HG03442 (cell line): ENCODE measurements around the gene BANK1.
"Not testable (repeated sequence)": the region's sequence is repeated elsewhere in the genome, so short reads cannot be mapped to it uniquely, and the experiment has no call there.

Experiments
- ATAC-seq: cut with Tn5 transposase; IDR thresholded peaks from one replicate; pipeline ENCODE4 v1.9.1; 2021; ENCODE audit warnings: mild to moderate bottlenecking, moderate library complexity; ENCODE audit not compliant: unreplicated experiment

The BANK1 gene

DNA sequence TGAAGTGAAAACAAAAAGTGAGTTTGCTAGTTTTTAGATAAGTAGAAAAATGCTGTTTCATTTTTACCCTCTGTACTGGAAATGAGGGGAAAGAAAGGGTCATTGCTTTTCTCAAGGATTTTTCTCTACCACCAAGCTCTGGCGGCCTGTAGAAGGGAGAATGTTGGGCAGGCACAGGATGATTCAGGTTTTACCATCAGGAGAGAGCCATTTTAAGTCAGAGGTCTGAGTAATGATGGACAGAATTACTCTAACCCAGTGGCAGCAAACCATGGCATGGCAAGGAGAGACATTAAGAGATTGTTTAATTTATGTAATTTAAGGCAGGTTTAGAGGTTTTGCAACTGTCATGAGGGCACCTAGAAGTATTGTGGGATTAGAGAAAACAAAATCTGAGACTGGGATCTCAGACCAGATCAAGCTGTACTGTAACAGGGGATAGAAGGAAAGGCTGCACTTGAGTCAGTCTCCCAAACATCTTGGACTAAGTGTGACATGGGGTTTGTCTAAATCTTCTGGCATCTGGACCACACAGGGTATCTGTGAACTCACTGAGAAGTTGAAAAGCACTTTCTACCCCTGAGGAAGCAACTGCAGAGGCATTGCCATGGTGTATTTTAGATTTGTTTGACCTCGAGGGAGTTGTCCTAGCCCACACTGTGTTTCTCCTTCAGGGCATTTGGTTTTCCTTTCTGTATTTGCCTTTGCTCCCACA, 81.6 kb downstream of the BANK1 start:
- ATAC-seq: no peak

- no peak for ATAC-seq
Measured at GRCh38 chr4:101885574-101885973, 95.0 kb downstream of the BANK1 start.

GRCh38 chr4:101886826-101887225, 96.3 kb downstream of the BANK1 start:
- no peak for ATAC-seq

DNA sequence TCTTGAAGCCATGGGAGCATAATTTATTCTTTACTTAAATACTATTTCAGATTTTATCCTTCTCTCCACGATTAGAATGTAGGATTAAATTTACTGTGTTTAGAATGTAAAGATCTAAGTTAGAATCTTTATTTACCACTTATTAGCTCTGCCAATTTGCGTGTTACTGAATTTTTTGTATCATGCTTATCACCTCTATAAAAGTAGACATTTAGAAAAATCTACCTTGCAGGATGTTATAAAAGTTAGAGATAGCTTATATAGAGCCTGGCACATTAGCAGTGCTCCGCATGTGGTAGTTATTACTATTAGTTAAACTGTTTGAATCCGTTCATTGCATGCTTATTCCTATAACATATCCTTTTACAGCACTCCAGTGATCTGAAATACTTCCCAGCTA, 97.9 kb downstream of the BANK1 start:
- ATAC-seq: no peak

GRCh38 chr4:101905527-101905926, 115.0 kb downstream of the BANK1 start:
- not testable (repeated sequence) for ATAC-seq

- no peak for ATAC-seq
Measured at GRCh38 chr4:101910786-101911373, 120.3 kb downstream of the BANK1 start.

DNA sequence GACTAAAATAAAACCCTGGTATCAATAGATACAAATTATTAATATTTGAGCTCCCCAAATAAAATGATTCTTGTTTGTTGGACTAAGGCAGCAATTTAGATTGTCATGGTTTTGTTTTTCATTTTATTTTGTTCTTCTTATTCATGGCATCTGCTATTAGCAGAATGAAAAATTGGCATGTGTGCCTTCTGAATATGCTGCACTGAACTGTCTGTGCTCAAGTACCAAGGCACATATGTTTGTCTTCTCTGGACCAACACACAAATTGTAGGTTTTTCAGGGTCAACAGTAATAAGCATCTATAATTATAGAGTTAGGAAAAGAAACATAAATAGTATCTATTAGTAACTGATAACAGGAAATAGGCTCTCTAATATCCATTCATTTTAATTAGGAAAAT, 121.1 kb downstream of the BANK1 start:
- no peak for ATAC-seq

DNA sequence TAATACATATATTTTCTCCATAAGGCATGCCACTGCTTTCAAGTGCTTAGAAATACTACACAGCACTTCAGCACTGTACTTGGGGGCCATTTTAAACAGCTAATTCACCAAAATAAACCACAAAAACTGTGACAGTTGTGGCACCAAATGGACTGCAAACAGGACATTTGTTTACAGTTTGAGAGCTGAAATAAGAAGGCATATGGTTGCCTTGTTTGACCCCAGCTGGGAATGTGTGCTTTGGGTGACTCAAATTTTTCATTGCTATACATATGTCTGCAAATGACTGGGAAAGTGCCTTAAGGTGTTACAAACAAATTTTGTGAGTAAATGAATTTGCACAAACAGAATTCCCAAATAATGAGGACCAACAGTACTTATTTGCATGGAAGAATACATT, 124.2 kb downstream of the BANK1 start:
- ATAC-seq: no peak

DNA sequence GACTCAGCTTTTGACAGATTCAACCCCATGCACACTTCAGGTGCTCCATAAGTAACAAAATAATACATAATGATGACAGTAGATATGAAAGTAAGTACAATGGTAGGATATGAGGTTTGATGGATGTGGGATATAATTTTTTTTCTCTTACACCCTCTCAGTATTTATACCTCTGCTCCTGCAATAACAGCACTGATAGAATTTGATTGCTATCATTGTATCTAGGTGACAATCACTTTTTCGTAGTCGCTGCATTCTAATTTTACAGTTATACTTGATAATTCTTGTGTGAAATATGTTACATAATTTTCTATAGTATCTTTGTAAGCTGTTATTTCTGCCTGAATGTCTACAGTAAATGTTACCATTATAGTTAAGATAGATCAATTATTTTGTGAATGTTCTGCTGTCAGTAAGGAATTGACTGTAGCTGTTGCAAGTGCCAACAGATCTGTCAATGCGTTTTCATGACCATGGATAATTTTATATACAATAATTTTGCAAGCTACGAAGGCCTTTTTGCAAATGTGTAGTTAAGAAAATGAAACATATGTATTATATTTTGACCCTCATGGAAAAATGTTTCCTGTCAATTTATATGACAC, 128.9 kb downstream of the BANK1 start:
- ATAC-seq: no peak

- ATAC-seq: no peak
Measured at GRCh38 chr4:101921370-101921769, 130.8 kb downstream of the BANK1 start.

- no peak for ATAC-seq
Measured at GRCh38 chr4:101931619-101932018, 141.1 kb downstream of the BANK1 start.

DNA sequence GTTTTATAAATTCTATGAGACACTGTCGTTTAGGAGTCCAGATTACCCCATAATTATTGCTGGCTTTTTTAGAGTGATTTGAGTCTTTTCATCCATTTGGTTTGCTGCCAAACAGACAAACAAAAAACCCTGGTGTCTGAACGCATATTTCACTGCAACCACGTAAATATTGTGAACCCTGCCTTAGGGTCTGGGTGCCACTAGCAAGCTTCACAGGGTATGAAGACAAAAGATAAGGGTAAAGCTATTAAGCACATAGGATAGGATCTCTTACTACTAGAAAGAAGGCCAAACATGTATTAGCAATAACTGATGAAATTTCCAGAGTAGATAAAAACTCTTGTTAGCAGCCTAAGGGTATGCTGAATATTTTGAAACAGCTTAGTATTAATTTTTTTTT, 143.3 kb downstream of the BANK1 start:
- ATAC-seq: no peak

GRCh38 chr4:101938836-101939235, 148.3 kb downstream of the BANK1 start:
- ATAC-seq: no peak

- no peak for ATAC-seq
Measured at GRCh38 chr4:101941816-101942358, 151.4 kb downstream of the BANK1 start.

- no peak for ATAC-seq
Measured at GRCh38 chr4:101942891-101943290, 152.4 kb downstream of the BANK1 start.

DNA sequence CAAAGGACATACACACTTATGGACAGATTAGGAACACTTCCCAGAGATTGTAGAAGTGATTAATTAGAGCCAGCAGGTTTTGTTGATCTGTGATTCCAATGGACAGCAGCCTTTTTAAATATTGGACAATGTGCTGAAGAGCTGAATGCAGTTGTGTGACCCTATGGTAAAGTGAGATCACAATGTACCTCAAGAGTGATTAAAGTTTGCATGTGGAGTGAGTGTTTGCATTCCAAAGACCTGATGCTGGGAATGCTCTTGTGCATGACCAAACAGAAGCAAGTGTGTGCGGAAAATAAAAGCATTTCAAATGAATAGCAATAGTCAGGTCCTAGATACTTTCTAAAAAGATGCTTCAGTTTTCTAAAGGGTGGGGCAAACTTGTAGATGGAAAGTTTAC, 154.1 kb downstream of the BANK1 start:
- ATAC-seq: no peak

DNA sequence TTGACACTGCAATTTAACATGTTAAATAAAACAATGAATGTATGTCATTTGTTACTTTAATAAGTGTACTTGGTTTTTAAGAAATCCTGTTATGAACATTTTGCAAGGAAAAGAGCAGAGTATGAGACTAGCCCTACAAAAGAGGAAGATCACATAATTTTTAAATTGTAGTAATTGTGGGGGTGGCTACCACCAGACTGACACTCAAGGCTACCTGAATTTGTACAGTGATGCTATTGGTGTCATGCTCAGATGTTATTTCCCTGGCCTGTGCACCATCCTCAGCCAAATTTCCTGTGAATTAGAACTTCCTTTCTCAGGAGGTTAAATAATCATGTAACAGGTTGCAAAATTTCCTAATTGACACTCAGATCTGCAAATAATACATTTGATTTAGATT, 157.5 kb downstream of the BANK1 start:
- ATAC-seq: no peak

- no peak for ATAC-seq
Measured at GRCh38 chr4:101948951-101949350, 158.4 kb downstream of the BANK1 start.

DNA sequence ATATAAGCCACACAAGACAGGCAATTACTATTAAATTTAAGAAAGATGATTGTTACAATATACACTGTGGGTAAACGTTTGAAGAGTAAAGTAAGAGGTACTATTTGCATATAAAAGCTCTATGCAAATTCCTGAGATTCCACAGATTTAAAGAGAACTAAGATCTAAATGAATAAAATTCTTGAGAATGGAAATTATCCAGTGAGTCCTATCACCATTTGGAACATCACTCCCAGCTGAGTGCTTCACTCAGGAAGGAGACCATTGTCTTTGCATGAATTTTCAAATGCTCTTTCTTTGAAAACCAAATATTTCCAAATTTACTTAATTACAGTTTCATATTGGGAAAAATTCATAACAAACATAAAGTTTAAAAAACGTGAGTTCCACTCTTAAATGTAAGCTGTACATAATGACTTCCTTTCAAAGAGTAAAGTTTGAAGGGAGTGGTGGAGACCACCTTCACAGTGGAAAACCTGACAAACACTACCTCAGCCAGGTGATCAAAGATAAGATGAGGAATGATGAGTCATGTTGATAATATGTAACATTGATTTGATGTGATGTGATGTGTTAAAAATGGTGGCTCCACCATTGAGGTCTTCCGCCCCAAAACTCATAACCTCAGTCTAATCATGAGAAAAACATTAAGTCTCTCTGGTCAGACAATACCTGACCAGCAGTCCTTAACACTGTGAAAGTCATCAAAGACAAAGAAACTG, 159.9 kb downstream of the BANK1 start:
- ATAC-seq: no peak

DNA sequence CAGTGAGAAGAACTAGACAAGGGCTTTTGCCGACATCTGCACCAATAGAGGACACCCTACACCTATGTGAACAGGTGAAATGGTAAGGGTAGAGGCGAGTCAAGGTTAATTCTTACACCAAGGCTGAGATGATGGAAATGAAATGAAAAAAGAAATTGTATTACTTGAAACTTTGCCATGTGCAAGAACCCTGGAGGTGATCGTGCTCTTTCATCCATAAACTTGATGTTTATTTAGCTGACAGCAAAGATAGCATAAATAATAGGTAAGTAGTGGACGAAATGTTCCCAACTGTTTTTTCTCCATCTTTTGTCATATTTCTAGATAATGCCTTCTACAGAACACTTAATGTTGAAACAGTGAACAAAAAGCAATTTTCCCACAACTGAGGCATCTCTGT, 162.5 kb downstream of the BANK1 start:
- ATAC-seq: no peak

- ATAC-seq: no peak
Measured at GRCh38 chr4:101953949-101954348, 163.4 kb downstream of the BANK1 start.

GRCh38 chr4:101954351-101954750, 163.8 kb downstream of the BANK1 start:
- ATAC-seq: no peak
